ENCODE measurements around the gene PHF23. TPM values are rescaled to one million over a fixed set of nuclear protein-coding genes. Genes with fewer than 3 reads are reported as not detected.

Gene PHF23
- total RNA-seq, 1 experiment from 2014 or later = 110 TPM

- H3K4ac ChIP-seq (ENCODE audit: low read depth, low read length) = no peak overlapping the region
- peak; percentile 99 for DNase-seq
- H3K18ac ChIP-seq (ENCODE audit: insufficient read length, low read depth, low read length) = peak overlapping the region; percentile 41
- no peaks in the 10 kb centered on the region for H3K79me2 ChIP-seq (ENCODE audit: insufficient read depth, low read length)
- no peak overlapping the region for H4K5ac ChIP-seq (ENCODE audit: insufficient read length, low read depth, low read length)
- no peak overlapping the region for H3K23ac ChIP-seq (ENCODE audit: insufficient read length, low read depth, low read length)
- no peaks in the 10 kb centered on the region for H3K79me1 ChIP-seq (ENCODE audit: insufficient read depth, low read depth, low read length, poor library complexity, severe bottlenecking)
- H2BK12ac ChIP-seq (ENCODE audit: insufficient read length, low read depth, low read length) = no peak overlapping the region
- no peaks in the 10 kb centered on the region for H3K27me3 ChIP-seq (ENCODE audit: insufficient read depth, low read length)
- no peaks in the 10 kb centered on the region for H4K20me1 ChIP-seq (ENCODE audit: control insufficient read depth, insufficient read depth, insufficient read length)
- H3K4me2 ChIP-seq (ENCODE audit: insufficient read depth, insufficient read length, low read length) = peak overlapping the region; percentile 63
- no peak overlapping the region for H2AFZ ChIP-seq (ENCODE audit: low read length)
- H4K8ac ChIP-seq (replicated peaks; ENCODE audit: insufficient read length, low read depth, low read length) = no peak overlapping the region
- no peak for TF ChIP-seq CTCF (conservative IDR thresholded peaks at IDR 0.05)
- Mint-ChIP-seq H3K4me1 (peaks cover 28 to 50% of the 10 kb centered on the region in 2 experiments), H3K27me3 (ENCODE audit: low read depth) (no peaks in the 10 kb centered on the region; the same call in none of the 2 replicates), H3K27ac (peak overlapping the region; percentile 70 to 97 (median 97); a peak in 6 of 7 replicates), H3K4me3 (peak overlapping the region; percentile 66 to 83), H3K36me3 (ENCODE audit: insufficient read depth in 1 of 3, low read depth in 3 of 3) (peaks cover 20 to 37% (median 26%) of the 10 kb centered on the region in 3 experiments), H3K9me3 (no peaks in the 10 kb centered on the region)
- H2BK20ac ChIP-seq (ENCODE audit: low read depth, low read length, poor library complexity, severe bottlenecking) = no peak overlapping the region
- H2AK5ac ChIP-seq (ENCODE audit: insufficient read length, low read length) = no peak overlapping the region
- H3K9me3 ChIP-seq (ENCODE audit: control insufficient read depth, low read depth, low read length) = no peaks in the 10 kb centered on the region
- no peak overlapping the region for H2BK120ac ChIP-seq (ENCODE audit: low read depth, low read length, poor library complexity, severe bottlenecking)
- no CpG with 5 or more reads among the region's 34 CpGs for WGBS (ENCODE audit: extremely low coverage, insufficient read length, low lambda C conversion rate)
- no peak overlapping the region for H3K9ac ChIP-seq (ENCODE audit: extremely low read depth, insufficient read length, low read length)
- peaks cover 9% of the 10 kb centered on the region; the same call in 1 of the 2 replicates for H3K4me1 ChIP-seq (ENCODE audit: insufficient read depth, low read length)
- H2BK15ac ChIP-seq (ENCODE audit: low read depth, low read length) = no peak overlapping the region
- H3K14ac ChIP-seq (ENCODE audit: insufficient read depth, low read length) = peak overlapping the region; percentile 81; the same call in 1 of the 2 replicates
- peaks cover 5% of the 10 kb centered on the region for H3K23me2 ChIP-seq (ENCODE audit: insufficient read length, low read depth, low read length, poor library complexity, severe bottlenecking)
- H2BK5ac ChIP-seq (ENCODE audit: insufficient read length, low read length) = no peak overlapping the region
- no peak overlapping the region for H4K91ac ChIP-seq (ENCODE audit: insufficient read length, low read depth, low read length)
- no peak overlapping the region for H3K27ac ChIP-seq (ENCODE audit: insufficient read length, low read depth, low read length)
- no peak overlapping the region for H3K56ac ChIP-seq (ENCODE audit: insufficient read length, low read depth, low read length)
- H3T11ph ChIP-seq (ENCODE audit: low read length) = no peak overlapping the region
Observed at GRCh38 chr17:7204828-7205461, 34.3 kb downstream of the PHF23 start.
